HS-5 (cell line): ENCODE data around the gene TTC28.
"Not testable (repeated sequence)": the region's sequence is repeated elsewhere in the genome, so short reads cannot be mapped to it uniquely, and the experiment has no call there.

Experiments
- DNase-seq: peaks from one replicate; pipeline ENCODE4 v3.0.0-alpha.2; 2012; ENCODE audit warnings: low read depth

The TTC28 gene

DNA sequence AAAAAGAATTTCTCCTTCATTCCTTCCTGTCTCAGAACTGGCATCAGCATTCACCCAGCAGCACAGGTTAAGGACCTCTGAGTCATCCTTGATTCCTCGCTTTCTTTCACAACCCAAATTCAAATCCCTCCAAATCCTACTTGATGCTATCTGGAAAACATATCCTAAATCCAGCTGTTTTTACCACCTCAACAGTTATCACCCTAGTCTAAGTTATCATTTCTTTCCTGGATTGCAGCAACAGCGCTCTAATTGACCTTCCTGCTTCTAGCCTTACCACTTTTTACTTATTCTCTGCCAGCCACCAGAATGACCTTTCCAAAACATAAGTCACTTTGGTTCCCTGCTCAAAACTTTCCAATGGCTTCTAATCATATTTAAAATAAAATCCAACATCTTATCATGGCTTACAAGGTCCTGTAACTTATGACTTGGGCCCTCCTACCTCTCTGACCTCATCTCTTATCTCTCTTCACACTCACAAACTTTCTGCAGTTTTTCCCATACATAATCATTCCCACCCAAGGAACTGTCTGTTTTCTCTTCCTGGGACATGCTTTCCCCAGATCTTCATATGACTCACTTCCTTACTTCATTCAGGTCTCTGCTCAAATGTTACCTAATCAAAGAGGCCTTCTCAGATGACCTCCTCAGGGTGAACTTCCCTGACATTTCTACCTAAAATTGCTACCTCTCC lies 119.4 kb downstream of the TTC28 start:
- DNase-seq: peak; percentile 46

GRCh38 chr22:28557184-28557583 lies 122.5 kb downstream of the TTC28 start:
- no peak for DNase-seq

GRCh38 chr22:28553108-28553866 lies 126.4 kb downstream of the TTC28 start:
- not testable (repeated sequence) for DNase-seq

GRCh38 chr22:28548406-28548805 lies 131.2 kb downstream of the TTC28 start:
- no peak for DNase-seq

GRCh38 chr22:28547132-28547842 lies 132.4 kb downstream of the TTC28 start:
- peak; percentile 23 for DNase-seq

DNA sequence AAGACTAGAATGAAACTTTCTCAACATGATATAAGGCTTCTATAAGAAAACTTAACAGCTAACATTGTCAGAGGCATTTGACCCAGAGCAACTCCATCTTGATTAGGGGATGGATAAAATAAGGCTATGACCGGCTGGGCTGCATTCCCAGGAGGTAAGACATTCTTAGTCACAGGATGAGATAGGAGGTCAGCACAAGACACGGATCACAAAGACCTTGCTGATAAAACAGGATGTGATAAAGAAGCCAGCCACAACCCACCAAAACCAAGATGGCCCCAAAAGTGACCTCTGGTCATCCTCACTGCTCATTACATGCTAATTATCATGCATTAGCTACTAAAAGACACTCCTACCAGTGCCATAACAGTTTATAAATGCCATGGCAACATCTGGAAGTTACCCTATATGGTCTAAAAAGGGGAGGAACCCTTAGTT lies 135.2 kb downstream of the TTC28 start:
- DNase-seq: no peak

DNA sequence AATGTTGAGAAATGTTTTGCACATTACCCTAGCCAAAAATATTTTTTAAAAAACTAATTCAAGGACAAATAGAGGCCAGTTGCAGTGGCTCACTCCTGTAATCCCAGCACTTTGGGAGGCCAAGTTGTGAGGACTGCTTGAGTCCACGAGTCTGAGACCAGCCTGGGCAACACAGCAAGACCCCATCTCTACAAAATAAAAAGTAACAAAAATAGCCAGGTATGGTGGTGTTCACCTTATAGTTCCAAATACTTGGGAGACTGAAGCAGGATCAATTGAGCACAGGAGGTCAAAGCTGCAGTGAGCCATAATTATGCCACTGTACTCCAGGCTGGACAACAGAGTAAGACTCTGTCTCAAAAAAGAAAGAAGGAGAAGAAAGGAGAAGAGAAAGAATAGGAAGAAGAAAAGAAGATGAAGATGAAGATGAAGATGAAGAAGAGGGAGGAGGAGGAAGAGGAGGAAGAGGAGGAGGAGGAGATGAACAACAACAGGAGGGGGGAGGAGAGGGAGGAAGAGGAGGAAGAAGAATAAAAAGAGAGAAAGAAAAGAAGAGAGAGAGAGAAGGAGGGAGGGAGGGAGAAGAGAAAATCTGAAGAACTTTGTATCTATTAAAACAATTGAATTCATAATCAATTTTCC lies 136.5 kb downstream of the TTC28 start:
- no peak for DNase-seq

GRCh38 chr22:28541137-28541536 lies 138.5 kb downstream of the TTC28 start:
- DNase-seq: no peak

- DNase-seq: no peak
Observed at GRCh38 chr22:28538922-28539321, 140.7 kb downstream of the TTC28 start.

DNA sequence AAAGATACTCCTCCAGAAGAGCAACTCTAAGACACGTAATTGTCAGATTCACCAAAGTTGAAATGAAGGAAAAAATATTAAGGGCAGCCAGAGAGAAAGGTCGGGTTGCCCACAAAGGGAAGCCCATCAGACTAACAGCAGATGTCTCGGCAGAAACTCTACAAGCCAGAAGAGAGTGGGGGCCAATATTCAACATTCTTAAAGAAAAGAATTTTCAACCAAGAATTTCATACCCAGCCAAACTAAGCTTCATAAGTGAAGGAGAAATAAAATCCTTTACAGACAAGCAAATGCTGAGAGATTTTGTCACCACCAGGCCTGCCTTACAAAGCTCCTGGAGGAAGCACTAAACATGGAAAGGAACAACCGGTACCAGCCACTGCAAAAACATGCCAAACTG lies 149.1 kb downstream of the TTC28 start:
- not testable (repeated sequence) for DNase-seq

DNA sequence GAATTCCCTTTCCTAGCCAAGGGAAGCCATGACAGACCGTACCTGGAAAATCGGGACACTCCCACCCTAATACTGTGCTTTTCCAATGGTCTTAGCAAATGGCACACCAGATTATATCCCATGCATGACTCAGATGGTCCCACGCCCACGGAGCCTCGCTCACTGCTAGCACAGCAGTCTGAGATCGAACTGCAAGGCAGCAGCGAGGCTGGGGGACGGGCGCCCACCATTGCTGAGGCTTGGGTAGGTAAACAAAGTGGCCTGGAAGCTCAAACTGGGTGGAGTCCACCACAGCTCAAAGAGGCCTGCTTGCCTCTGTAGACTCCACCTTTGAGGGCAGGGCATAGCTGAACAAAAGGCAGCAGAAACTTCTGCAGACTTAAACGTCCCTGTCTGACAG lies 150.5 kb downstream of the TTC28 start:
- DNase-seq: not testable (repeated sequence)

- no peak for DNase-seq
Observed at GRCh38 chr22:28521451-28521850, 158.2 kb downstream of the TTC28 start.

- no peak for DNase-seq
Observed at GRCh38 chr22:28514321-28514821, 165.3 kb downstream of the TTC28 start.

- DNase-seq: not testable (repeated sequence)
Observed at GRCh38 chr22:28512387-28512786, 167.3 kb downstream of the TTC28 start.

GRCh38 chr22:28507896-28508295 lies 171.7 kb downstream of the TTC28 start:
- DNase-seq: no peak

DNA sequence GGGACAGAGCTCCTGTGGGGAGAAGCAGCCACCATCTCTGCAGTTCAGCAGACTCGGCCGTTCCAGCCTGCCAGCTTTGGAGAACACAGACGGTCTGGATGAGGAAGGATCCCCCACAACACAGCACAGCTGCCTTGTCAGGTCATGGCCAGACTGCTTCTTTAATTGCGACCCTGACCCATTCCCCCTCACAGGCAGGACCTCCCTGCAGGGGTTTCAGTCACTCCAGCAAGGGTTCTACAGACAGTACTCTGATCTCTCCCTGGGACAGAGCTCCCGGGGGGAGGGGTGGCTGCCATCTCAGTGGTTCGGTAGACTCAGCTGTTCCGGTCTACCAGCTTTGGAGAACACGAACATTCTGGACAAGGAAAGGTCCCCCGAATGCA lies 173.5 kb downstream of the TTC28 start:
- DNase-seq: no peak

DNA sequence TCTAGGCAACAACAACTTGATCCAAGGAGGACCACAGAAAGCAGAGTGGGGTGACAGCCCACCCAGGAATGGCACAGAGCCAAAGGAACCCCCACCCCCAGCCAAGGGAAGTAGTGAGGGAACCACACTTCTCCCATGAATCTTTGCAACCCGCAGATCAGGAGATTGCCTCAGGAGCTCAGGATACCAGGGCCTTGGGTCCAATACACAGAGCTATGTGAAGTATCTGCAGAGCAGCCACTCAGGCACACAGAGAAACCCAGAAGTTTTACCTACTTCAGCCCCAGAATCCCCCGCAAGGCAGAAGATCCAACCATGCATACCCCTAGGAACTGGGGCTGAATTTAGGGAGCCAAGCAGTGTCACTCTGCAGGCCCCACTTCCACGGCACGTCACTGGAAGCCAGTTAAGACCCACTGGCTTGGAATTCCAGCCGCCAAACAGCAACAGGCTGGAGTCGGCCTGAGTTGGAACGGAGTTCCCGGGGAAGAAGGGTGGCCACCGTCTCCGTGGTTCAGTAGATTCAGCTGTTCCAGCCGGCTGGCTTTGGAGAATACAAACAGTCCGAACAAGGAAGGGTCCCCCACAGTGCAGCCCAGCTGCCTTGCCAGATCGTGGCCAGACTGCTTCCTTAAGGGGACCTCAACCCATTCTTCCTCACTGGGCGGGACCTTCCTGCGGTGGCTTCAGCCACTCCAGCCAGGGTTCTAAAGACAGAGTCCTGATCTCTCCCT lies 174.1 kb downstream of the TTC28 start:
- no peak for DNase-seq

DNA sequence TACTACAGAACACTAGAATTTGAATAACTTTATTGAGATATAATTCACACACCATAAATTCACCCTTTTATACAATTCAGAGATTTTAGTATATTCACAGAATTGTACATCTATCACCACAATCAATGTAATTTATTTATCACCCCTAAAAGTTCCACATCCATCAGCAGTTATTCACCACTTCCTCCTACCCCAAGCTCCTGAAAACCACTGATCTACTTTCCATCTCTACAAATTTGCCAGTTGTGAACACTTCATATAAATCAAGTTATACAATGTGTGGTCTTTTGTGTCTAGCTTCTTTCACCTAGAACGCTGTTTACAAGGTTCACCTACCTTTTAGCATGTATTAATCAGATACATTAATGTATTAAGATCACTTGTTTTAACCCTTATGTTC lies 179.6 kb downstream of the TTC28 start:
- DNase-seq: no peak

- no peak for DNase-seq
Observed at GRCh38 chr22:28498044-28498443, 181.6 kb downstream of the TTC28 start.

DNA sequence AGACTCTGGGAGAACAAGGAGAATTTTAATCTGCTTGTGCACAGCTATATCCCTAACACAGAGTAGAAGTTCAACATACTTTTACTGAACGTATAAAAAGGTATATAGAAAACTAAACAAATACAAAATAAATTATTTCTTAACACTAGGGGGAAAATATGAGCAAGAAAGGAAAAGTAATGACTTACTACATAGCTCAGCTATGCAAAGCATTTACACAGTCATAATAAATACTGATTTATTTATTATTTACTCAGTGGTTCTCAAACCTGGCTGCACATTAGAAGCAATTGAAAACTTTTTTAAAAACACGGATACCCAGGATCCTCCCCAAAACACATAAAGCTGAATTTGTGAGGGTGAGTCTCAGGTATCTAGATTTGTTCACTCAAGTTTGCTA lies 182.5 kb downstream of the TTC28 start:
- DNase-seq: no peak

DNA sequence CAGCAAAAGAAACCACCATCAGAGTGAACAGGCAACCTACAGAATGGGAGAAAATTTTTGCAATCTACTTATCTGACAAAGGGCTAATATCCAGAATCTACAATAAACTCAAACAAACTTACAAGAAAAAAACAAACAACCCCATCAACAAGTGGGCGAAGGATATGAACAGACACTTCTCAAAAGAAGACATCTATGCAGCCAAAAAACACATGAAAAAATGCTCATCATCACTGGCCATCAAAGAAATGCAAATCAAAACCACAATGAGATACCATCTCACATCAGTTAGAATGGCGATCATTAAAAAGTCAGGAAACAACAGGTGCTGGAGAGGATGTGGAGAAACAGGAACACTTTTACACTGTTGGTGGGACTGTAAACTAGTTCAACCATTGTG lies 188.4 kb downstream of the TTC28 start:
- DNase-seq: not testable (repeated sequence)

GRCh38 chr22:28488825-28489224 lies 190.8 kb downstream of the TTC28 start:
- DNase-seq: no peak
